Measurements from ENCODE around the gene CABYR. TPM values are rescaled to one million over a fixed set of nuclear protein-coding genes. Genes with fewer than 3 reads are reported as not detected.
A peak's percentile ranks its signal among the peaks of the same experiment; 100 is the strongest.
"Not testable (repeated sequence)": the region's sequence is repeated elsewhere in the genome, so short reads cannot be mapped to it uniquely, and the experiment has no call there.

CABYR gene
- total RNA-seq, 1 donor from 2014 or later, result 11.0 TPM

DNA sequence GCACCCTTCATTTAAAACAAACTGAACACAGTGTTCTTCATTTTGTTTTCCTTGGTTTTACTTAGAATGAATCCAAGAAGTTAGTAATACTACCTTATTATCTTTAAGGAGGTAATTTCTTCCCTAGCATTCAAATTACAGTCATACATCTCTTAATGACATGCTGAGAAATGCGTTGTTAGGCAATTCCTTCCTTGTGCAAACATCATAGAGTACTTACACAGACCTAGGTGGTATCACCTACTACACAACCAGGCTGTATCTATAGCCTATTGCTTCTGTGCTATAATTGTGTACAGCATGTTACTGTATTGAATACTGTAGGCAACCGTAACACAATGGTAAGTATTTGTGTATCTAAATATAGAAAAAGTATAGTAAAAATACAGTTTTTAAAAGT lies 8.4 kb upstream of the CABYR start:
- Mint-ChIP-seq H3K9me3 (no peaks in the 10 kb centered on the region), H3K36me3 (ENCODE audit: low read depth) (peaks cover 8% of the 10 kb centered on the region), H3K27ac (ENCODE audit: unreplicated experiment) (no peak overlapping the region), H3K4me3 (no peak overlapping the region), H3K4me1 (no peaks in the 10 kb centered on the region), H3K27me3 (ENCODE audit: low read depth) (no peaks in the 10 kb centered on the region)
- TF ChIP-seq, protein P1, sequence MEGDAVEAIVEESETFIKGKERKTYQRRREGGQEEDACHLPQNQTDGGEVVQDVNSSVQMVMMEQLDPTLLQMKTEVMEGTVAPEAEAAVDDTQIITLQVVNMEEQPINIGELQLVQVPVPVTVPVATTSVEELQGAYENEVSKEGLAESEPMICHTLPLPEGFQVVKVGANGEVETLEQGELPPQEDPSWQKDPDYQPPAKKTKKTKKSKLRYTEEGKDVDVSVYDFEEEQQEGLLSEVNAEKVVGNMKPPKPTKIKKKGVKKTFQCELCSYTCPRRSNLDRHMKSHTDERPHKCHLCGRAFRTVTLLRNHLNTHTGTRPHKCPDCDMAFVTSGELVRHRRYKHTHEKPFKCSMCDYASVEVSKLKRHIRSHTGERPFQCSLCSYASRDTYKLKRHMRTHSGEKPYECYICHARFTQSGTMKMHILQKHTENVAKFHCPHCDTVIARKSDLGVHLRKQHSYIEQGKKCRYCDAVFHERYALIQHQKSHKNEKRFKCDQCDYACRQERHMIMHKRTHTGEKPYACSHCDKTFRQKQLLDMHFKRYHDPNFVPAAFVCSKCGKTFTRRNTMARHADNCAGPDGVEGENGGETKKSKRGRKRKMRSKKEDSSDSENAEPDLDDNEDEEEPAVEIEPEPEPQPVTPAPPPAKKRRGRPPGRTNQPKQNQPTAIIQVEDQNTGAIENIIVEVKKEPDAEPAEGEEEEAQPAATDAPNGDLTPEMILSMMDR (conservative IDR thresholded peaks at IDR 0.05), result no peak
- no peak for DNase-seq (ENCODE audit: low read depth, low spot score)

DNA sequence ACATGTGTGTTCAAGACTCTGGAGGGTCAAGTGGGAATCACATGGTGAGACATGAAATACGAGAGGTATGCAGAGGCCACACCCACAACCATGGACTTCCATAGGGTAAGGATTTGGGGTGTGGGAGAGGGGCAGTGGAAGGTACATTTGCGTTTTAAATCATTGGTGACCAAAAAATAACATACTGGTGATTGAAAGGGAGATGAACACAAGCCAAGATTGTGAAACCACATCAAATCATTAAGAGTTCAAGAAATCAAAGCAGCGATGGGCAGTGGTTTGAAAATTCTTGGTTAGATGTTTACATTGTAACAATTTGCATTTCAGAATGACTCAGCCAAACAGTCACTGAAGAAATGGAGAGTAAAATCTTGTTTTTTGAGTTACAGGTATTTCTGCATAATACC lies 1.9 kb upstream of the CABYR start:
- Mint-ChIP-seq H3K4me3 (peak overlapping the region; percentile 78), H3K9me3 (peaks cover 8% of the 10 kb centered on the region), H3K36me3 (ENCODE audit: low read depth) (peaks cover 12% of the 10 kb centered on the region), H3K27me3 (ENCODE audit: low read depth) (no peaks in the 10 kb centered on the region), H3K27ac (ENCODE audit: unreplicated experiment) (no peak overlapping the region), H3K4me1 (peaks cover 18% of the 10 kb centered on the region)
- TF ChIP-seq, protein P1 (conservative IDR thresholded peaks at IDR 0.05), result no peak
- no peak for DNase-seq (ENCODE audit: low read depth, low spot score)

DNA sequence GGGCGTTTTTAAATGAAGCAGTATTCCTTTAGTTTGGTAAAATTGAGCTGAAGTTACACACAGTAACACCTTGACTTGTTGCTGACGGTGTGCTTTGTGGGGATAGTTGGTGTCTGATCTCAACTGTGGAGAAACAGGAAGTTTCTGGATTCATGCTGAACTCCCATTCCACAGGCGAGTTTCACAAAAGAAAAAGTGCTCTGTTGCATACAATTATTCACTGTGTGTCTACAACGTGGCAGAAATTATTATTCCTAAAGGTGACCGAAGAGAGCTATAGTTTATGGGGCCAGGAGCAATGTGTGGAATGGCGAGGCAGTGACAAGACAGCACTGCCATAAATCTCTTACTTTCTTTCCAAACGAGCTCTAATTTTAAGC lies 463 bp upstream of the CABYR start:
- Mint-ChIP-seq H3K36me3 (ENCODE audit: low read depth) (peaks cover 12% of the 10 kb centered on the region), H3K27me3 (ENCODE audit: low read depth) (no peaks in the 10 kb centered on the region), H3K9me3 (peaks cover 8% of the 10 kb centered on the region), H3K27ac (ENCODE audit: unreplicated experiment) (peak overlapping the region; percentile 94), H3K4me3 (peak overlapping the region; percentile 97), H3K4me1 (peaks cover 23% of the 10 kb centered on the region)
- no peak for DNase-seq (ENCODE audit: low read depth, low spot score)
- TF ChIP-seq, protein P1 (conservative IDR thresholded peaks at IDR 0.05), result no peak

DNA sequence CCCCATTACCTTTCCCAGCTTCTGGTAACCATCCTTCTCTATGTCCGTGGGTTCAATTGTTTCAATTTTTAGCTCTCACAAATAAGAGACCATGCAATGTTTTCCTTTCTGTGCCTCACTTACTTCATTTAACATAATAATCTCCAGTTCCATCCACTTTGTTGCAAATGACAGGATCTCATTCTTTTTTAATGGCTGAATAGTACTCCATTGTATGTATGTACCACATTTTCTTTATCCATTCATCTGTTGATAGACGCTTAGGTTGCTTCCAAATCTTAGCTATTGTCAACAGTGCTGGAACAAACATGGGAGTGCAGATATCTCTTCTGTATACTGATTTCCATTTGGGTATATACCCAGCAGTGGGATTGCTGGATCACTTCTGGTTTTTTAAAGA lies 1.8 kb downstream of the CABYR start:
- peaks cover 12% of the 10 kb centered on the region for H3K36me3 Mint-ChIP-seq (ENCODE audit: low read depth)
- DNase-seq (ENCODE audit: low read depth, low spot score), result no peak
- H3K27me3 Mint-ChIP-seq (ENCODE audit: low read depth), result no peaks in the 10 kb centered on the region
- H3K27ac Mint-ChIP-seq (ENCODE audit: unreplicated experiment), result no peak overlapping the region
- peak overlapping the region; percentile 68 for H3K4me3 Mint-ChIP-seq
- peaks cover 8% of the 10 kb centered on the region for H3K9me3 Mint-ChIP-seq
- TF ChIP-seq, protein P1 (conservative IDR thresholded peaks at IDR 0.05), result no peak
- H3K4me1 Mint-ChIP-seq, result peaks cover 23% of the 10 kb centered on the region

DNA sequence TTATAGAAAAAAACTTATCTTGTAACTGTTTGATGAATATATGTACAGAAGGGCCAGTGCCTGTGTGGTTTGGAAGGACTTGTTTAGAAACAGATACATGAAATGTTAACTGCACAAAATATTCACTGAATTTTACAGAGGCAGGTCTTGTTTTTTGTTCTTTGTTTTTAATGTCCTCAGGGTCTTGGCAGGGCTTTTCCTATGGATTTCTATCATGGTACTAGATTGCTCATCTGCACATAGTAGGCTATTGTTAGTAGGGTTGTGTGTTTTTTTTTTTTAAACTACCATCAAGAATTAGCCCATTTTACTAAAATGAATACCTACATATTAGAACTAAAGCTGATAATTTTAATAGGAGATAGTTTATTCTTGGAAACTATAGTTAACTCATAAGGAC lies 3.5 kb downstream of the CABYR start:
- DNase-seq (ENCODE audit: low read depth, low spot score), result no peak
- Mint-ChIP-seq H3K9me3 (peaks cover 8% of the 10 kb centered on the region), H3K27ac (ENCODE audit: unreplicated experiment) (no peak overlapping the region), H3K36me3 (ENCODE audit: low read depth) (peaks cover 16% of the 10 kb centered on the region), H3K4me1 (peaks cover 23% of the 10 kb centered on the region), H3K4me3 (no peak overlapping the region), H3K27me3 (ENCODE audit: low read depth) (no peaks in the 10 kb centered on the region)
- TF ChIP-seq, protein P1 (conservative IDR thresholded peaks at IDR 0.05), result no peak

DNA sequence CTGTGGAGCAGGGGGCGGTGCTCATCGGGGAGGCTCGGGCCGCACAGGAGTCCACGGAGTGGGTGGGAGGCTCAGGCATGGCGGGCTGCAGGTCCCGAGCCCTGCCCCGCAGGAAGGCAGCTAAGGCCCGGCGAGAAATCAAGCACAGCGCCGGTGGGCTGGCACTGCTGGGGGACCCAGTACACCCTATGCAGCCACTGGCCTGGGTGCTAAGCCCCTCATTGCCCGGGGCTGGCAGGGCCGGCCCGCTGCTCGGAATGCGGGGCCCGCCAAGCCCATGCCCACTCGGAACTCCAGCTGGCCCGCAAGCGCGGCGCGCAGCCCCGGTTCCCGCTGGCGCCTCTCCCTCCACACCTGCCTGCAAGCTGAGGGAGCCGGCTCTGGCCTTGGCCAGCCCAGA lies 10.7 kb downstream of the CABYR start:
- H3K36me3 Mint-ChIP-seq (ENCODE audit: low read depth), result peaks cover 37% of the 10 kb centered on the region
- H3K4me3 Mint-ChIP-seq; H3K27ac Mint-ChIP-seq (ENCODE audit: unreplicated experiment): not testable (repeated sequence)

More for the DNA sequence above, 10.7 kb downstream of the CABYR start:
- H3K4me1 Mint-ChIP-seq; H3K27me3 Mint-ChIP-seq (ENCODE audit: low read depth); H3K9me3 Mint-ChIP-seq; DNase-seq (ENCODE audit: low read depth, low spot score): not testable (repeated sequence)

All from neural crest cell (in vitro differentiated cells).